ENCODE results near the gene TBL1Y.

The TBL1Y gene

GRCh38 chrY:6911253-6911881 lies 870 bp downstream of the TBL1Y start, which contains the start of gene AMELY:
TSS of gene AMELY (minus strand) at chrY:6911752. CDS start at chrY:6872608, 39,144 bp downstream.
- no peak within 1 kb of the TSS for H3K27ac ChIP-seq
- no peak for TF ChIP-seq CTCF (IDR thresholded peaks at IDR 0.05)
- TF ChIP-seq ZFX (IDR thresholded peaks at IDR 0.05; ENCODE audit: borderline replicate concordance) = no peak

- no peak overlapping the region for H3K27ac ChIP-seq
- TF ChIP-seq ZFX (IDR thresholded peaks at IDR 0.05; ENCODE audit: borderline replicate concordance) (no peak), CTCF (IDR thresholded peaks at IDR 0.05) (no peak)
Measured at GRCh38 chrY:6913362-6913761, 2.9 kb downstream of the TBL1Y start.

DNA sequence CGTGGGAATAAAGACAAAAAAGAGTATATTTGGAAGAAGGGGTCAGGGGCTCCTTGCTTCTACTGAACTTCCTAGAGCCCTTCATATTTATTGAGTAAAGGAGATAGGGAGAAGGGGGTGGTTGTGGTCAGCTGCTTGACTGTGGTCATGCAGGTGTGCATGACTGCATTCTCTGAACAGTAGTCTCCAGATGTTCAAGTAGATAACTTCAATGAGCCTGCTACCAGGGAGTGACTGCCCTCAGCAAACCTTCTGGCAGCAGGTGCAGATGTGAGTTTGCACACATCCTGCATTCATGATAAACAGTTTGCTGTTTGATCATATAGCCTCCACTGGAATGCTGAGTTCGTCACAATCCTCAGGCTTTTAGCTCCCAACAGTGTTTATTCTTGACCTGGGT lies 10.6 kb downstream of the TBL1Y start:
- no peak overlapping the region for H3K27ac ChIP-seq
- TF ChIP-seq CTCF (IDR thresholded peaks at IDR 0.05) = no peak
- no peak for TF ChIP-seq ZFX (IDR thresholded peaks at IDR 0.05; ENCODE audit: borderline replicate concordance)

GRCh38 chrY:6928265-6928664 lies 17.8 kb downstream of the TBL1Y start:
- TF ChIP-seq CTCF (IDR thresholded peaks at IDR 0.05) (no peak), ZFX (IDR thresholded peaks at IDR 0.05; ENCODE audit: borderline replicate concordance) (no peak)
- H3K27ac ChIP-seq = no peak overlapping the region

GRCh38 chrY:6929237-6929636 lies 18.7 kb downstream of the TBL1Y start:
- no peak for TF ChIP-seq ZFX (IDR thresholded peaks at IDR 0.05; ENCODE audit: borderline replicate concordance)
- TF ChIP-seq CTCF (IDR thresholded peaks at IDR 0.05) = no peak

DNA sequence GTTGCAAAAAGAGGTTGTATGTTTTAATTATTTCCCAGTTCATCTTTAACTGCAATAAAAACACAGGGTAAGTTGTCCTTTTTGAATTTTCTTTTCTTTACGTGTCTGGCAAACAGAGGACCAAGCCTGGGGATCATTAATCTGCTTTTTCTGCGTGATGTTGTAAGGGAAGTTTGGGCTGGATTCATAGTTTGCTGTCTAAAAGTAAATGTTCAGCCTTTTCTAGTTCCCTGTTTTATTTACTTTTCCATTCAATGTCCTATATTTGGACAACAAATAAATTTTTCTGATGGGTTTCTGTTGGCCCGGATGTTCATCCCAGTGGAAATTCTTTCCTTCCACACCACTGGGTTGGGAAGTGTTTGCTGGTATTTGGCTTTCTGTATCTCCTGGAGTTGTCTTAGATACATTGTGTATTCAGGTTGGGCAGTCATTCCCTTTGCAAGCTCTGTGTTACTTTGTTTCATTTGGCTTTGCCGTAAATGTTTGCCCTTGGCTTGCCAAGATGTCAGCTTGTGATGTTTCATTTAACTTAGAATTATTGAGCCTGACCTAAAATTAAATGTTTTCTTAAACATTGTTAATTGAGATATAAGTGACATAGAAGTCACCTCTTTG lies 21.4 kb downstream of the TBL1Y start:
- TF ChIP-seq CTCF (IDR thresholded peaks at IDR 0.05) (no peak), ZFX (IDR thresholded peaks at IDR 0.05; ENCODE audit: borderline replicate concordance) (no peak)
- H3K27ac ChIP-seq = peak overlapping the region; percentile 56

More at GRCh38 chrY:6929237-6929636, 18.7 kb downstream of the TBL1Y start:
- no peak overlapping the region for H3K27ac ChIP-seq

DNA sequence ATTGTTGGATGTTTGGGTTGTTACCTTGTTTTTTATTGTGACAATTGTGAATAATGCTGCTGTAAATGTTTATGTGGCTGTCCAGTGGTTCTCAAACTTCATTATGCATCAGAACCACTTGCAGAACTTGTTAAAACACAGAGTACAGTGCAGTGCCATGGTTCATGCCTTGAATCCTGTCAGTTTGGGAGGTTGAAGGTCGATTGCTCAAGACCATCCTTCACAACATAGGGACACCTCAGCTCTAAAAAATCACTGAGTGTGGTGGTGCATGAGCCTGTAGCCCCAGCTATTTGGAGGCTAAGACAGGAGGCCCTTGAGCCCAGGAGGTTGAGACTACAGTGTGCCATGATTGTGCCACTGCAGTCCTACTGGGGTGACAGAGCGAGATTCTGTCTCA lies 25.0 kb downstream of the TBL1Y start:
- no peak overlapping the region for H3K27ac ChIP-seq
- no peak for TF ChIP-seq CTCF (IDR thresholded peaks at IDR 0.05)
- TF ChIP-seq ZFX (IDR thresholded peaks at IDR 0.05; ENCODE audit: borderline replicate concordance) = no peak
